ENCODE data around the gene PON2.

Gene PON2

GRCh38 chr7:95434557-95435421 lies at the start of gene PON2:
Gene PON2, minus strand, starts transcription at chr7:95435028. Its CDS starts 77 bp downstream, at chr7:95434951.
- CTCF ChIA-PET: interaction anchor here (0.6 kb wide), 2 partner anchors 77 to 406 kb away, joined by 3 to 5 read pairs; no protein-coding TSS in a partner anchor
- DNase-seq (ENCODE audit: extremely low spot score): peak; percentile 83
- POLR2A ChIA-PET: interaction anchor here (0.9 to 2.0 kb wide), 3 partner anchors 9 to 34 kb away, joined by 4 to 8 read pairs (median 5); no protein-coding TSS in a partner anchor
- TF ChIP-seq L3MBTL2 (conservative IDR thresholded peaks at IDR 0.05): peak; percentile 90
- TF ChIP-seq SP1 (IDR thresholded peaks at IDR 0.05): no peak
- no peak for TF ChIP-seq CTBP1 (IDR thresholded peaks at IDR 0.05; ENCODE audit: borderline replicate concordance)
- no peak for TF ChIP-seq HDGF (IDR thresholded peaks at IDR 0.05; ENCODE audit: borderline replicate concordance)

- TF ChIP-seq ARNT (IDR thresholded peaks at IDR 0.05) (no peak), LEF1 (IDR thresholded peaks at IDR 0.05; ENCODE audit: borderline replicate concordance) (no peak), FOXA1 (IDR thresholded peaks at IDR 0.05) (no peak), ZNF384 (IDR thresholded peaks at IDR 0.05) (no peak)
- POLR2A ChIA-PET: no interaction called here
- CTCF ChIA-PET: no interaction called here
- DNase-seq (ENCODE audit: extremely low spot score): no peak
Measured at GRCh38 chr7:95482424-95482823, 47.6 kb upstream of the PON2 start.

- TF ChIP-seq CTBP1 (IDR thresholded peaks at IDR 0.05; ENCODE audit: borderline replicate concordance) (no peak), ZNF384 (IDR thresholded peaks at IDR 0.05) (no peak), NFRKB (IDR thresholded peaks at IDR 0.05) (no peak), FOXA1 (IDR thresholded peaks at IDR 0.05) (no peak), BHLHE40 (IDR thresholded peaks at IDR 0.05; ENCODE audit: borderline replicate concordance) (no peak), FOXM1 (IDR thresholded peaks at IDR 0.05; ENCODE audit: borderline replicate concordance) (no peak), SP1 (IDR thresholded peaks at IDR 0.05) (no peak), L3MBTL2 (conservative IDR thresholded peaks at IDR 0.05) (no peak), LEF1 (IDR thresholded peaks at IDR 0.05; ENCODE audit: borderline replicate concordance) (no peak), SUZ12 (IDR thresholded peaks at IDR 0.05) (no peak), ARNT (IDR thresholded peaks at IDR 0.05) (no peak)
- CTCF ChIA-PET: interaction anchor here (1.8 kb wide), 1 partner anchor 234 kb away, joined by 5 read pairs; no protein-coding TSS in a partner anchor
- POLR2A ChIA-PET: no interaction called here
- no peak for DNase-seq (ENCODE audit: extremely low spot score)
Measured at GRCh38 chr7:95481271-95482165, 46.7 kb upstream of the PON2 start.

- CTCF ChIA-PET: interaction anchor here (1.8 kb wide), 1 partner anchor 233 kb away, joined by 5 read pairs; no protein-coding TSS in a partner anchor
- DNase-seq (ENCODE audit: extremely low spot score): no peak
- no peak for TF ChIP-seq SUZ12 (IDR thresholded peaks at IDR 0.05)
- no peak for TF ChIP-seq SP1 (IDR thresholded peaks at IDR 0.05)
- no peak for TF ChIP-seq FOXM1 (IDR thresholded peaks at IDR 0.05; ENCODE audit: borderline replicate concordance)
- no peak for TF ChIP-seq BHLHE40 (IDR thresholded peaks at IDR 0.05; ENCODE audit: borderline replicate concordance)
- TF ChIP-seq ELF4 (IDR thresholded peaks at IDR 0.05): no peak
- no peak for TF ChIP-seq TARDBP (IDR thresholded peaks at IDR 0.05)
- no peak for TF ChIP-seq CTBP1 (IDR thresholded peaks at IDR 0.05; ENCODE audit: borderline replicate concordance)
- no peak for TF ChIP-seq ZNF384 (IDR thresholded peaks at IDR 0.05)
- TF ChIP-seq LEF1 (IDR thresholded peaks at IDR 0.05; ENCODE audit: borderline replicate concordance): no peak
- TF ChIP-seq L3MBTL2 (conservative IDR thresholded peaks at IDR 0.05): no peak
- no peak for TF ChIP-seq HDGF (IDR thresholded peaks at IDR 0.05; ENCODE audit: borderline replicate concordance)
- TF ChIP-seq ARNT (IDR thresholded peaks at IDR 0.05): no peak
- no peak for TF ChIP-seq FOXA1 (IDR thresholded peaks at IDR 0.05)
- no peak for TF ChIP-seq NFRKB (IDR thresholded peaks at IDR 0.05)
- TF ChIP-seq FOXK2 (IDR thresholded peaks at IDR 0.05): no peak
- TF ChIP-seq PKNOX1 (IDR thresholded peaks at IDR 0.05): no peak
- POLR2A ChIA-PET: no interaction called here
Measured at GRCh38 chr7:95479992-95480624, 45.3 kb upstream of the PON2 start.

- TF ChIP-seq LEF1 (IDR thresholded peaks at IDR 0.05; ENCODE audit: borderline replicate concordance): no peak
- no peak for TF ChIP-seq FOXK2 (IDR thresholded peaks at IDR 0.05)
- TF ChIP-seq L3MBTL2 (conservative IDR thresholded peaks at IDR 0.05): no peak
- no peak for TF ChIP-seq FOXM1 (IDR thresholded peaks at IDR 0.05; ENCODE audit: borderline replicate concordance)
- no peak for TF ChIP-seq NFRKB (IDR thresholded peaks at IDR 0.05)
- no peak for TF ChIP-seq FOXA1 (IDR thresholded peaks at IDR 0.05)
- TF ChIP-seq CTBP1 (IDR thresholded peaks at IDR 0.05; ENCODE audit: borderline replicate concordance): no peak
- TF ChIP-seq TARDBP (IDR thresholded peaks at IDR 0.05): no peak
- no peak for TF ChIP-seq HDGF (IDR thresholded peaks at IDR 0.05; ENCODE audit: borderline replicate concordance)
- no peak for TF ChIP-seq SP1 (IDR thresholded peaks at IDR 0.05)
- TF ChIP-seq BHLHE40 (IDR thresholded peaks at IDR 0.05; ENCODE audit: borderline replicate concordance): no peak
- no peak for TF ChIP-seq ARNT (IDR thresholded peaks at IDR 0.05)
- no peak for TF ChIP-seq ELF4 (IDR thresholded peaks at IDR 0.05)
- TF ChIP-seq ZNF384 (IDR thresholded peaks at IDR 0.05): no peak
- TF ChIP-seq SUZ12 (IDR thresholded peaks at IDR 0.05): no peak
- no peak for TF ChIP-seq PKNOX1 (IDR thresholded peaks at IDR 0.05)
- ChIA-PET POLR2A (no interaction called here), CTCF (interaction anchor here (0.6 to 0.7 kb wide), 2 partner anchors 242 to 424 kb away, joined by 3 to 6 read pairs; no protein-coding TSS in a partner anchor)
- DNase-seq (ENCODE audit: extremely low spot score): no peak
Measured at GRCh38 chr7:95478272-95479037, 43.6 kb upstream of the PON2 start.

All from HEK293T (cell line).